CD1c-positive myeloid dendritic cell (primary cell): ENCODE data around the gene CENPK.
A peak's percentile ranks its signal among the peaks of the same experiment; 100 is the strongest.
"Not testable (repeated sequence)": the region's sequence is repeated elsewhere in the genome, so short reads cannot be mapped to it uniquely, and the experiment has no call there.

Source experiments
- DNase-seq: peaks from one replicate; pipeline ENCODE4 v3.0.0-alpha.2; 2016; ENCODE audit errors: extremely low spot score

CENPK gene

GRCh38 chr5:65508978-65509377 is 54.0 kb downstream of the CENPK start:
- DNase-seq: no peak

GRCh38 chr5:65506961-65507360 is 56.0 kb downstream of the CENPK start:
- DNase-seq: no peak

GRCh38 chr5:65489119-65489518 is 73.8 kb downstream of the CENPK start:
- DNase-seq: no peak

GRCh38 chr5:65488038-65488687 is 74.8 kb downstream of the CENPK start:
- DNase-seq: not testable (repeated sequence)

- DNase-seq: not testable (repeated sequence)
These were observed 76.2 kb downstream of the CENPK start for GRCh38 chr5:65486803-65487202.

- DNase-seq: no peak
These were observed 77.6 kb downstream of the CENPK start for GRCh38 chr5:65485405-65485804.

GRCh38 chr5:65483546-65484346 is 79.2 kb downstream of the CENPK start:
- peak; percentile 73 for DNase-seq

GRCh38 chr5:65482736-65483545 is 80.0 kb downstream of the CENPK start:
- DNase-seq: peak; percentile 36

- DNase-seq: peak; percentile 18
These were observed 80.7 kb downstream of the CENPK start for GRCh38 chr5:65482296-65482735.

- DNase-seq: peak; percentile 69
These were observed 81.2 kb downstream of the CENPK start, which contains the start of gene ADAMTS6 for GRCh38 chr5:65481635-65482295. TSS of gene ADAMTS6 (minus strand) at chr5:65481920. CDS start at chr5:65473673, 8,247 bp downstream.

GRCh38 chr5:65481171-65481581 is 81.8 kb downstream of the CENPK start:
- DNase-seq: no peak

- peak; percentile 32 for DNase-seq
These were observed 82.6 kb downstream of the CENPK start for GRCh38 chr5:65480306-65480865.

GRCh38 chr5:65479527-65479926 is 83.4 kb downstream of the CENPK start:
- DNase-seq: no peak

GRCh38 chr5:65478336-65478735 is 84.6 kb downstream of the CENPK start:
- no peak for DNase-seq

GRCh38 chr5:65475895-65476294 is 87.1 kb downstream of the CENPK start:
- no peak for DNase-seq

- DNase-seq: no peak
These were observed 87.6 kb downstream of the CENPK start for GRCh38 chr5:65475336-65475735.

GRCh38 chr5:65474130-65474711 is 88.7 kb downstream of the CENPK start:
- no peak for DNase-seq

GRCh38 chr5:65468633-65469032 is 94.3 kb downstream of the CENPK start:
- DNase-seq: no peak
